Measurements from ENCODE around the gene ACADVL. TPM values are rescaled to one million over a fixed set of nuclear protein-coding genes. Genes with fewer than 3 reads are reported as not detected.
"Not testable (repeated sequence)": the region's sequence is repeated elsewhere in the genome, so short reads cannot be mapped to it uniquely, and the experiment has no call there.

ACADVL gene
- total RNA-seq, 4 donors from 2014 or later: 565 to 1,687 (median 703) TPM

DNA sequence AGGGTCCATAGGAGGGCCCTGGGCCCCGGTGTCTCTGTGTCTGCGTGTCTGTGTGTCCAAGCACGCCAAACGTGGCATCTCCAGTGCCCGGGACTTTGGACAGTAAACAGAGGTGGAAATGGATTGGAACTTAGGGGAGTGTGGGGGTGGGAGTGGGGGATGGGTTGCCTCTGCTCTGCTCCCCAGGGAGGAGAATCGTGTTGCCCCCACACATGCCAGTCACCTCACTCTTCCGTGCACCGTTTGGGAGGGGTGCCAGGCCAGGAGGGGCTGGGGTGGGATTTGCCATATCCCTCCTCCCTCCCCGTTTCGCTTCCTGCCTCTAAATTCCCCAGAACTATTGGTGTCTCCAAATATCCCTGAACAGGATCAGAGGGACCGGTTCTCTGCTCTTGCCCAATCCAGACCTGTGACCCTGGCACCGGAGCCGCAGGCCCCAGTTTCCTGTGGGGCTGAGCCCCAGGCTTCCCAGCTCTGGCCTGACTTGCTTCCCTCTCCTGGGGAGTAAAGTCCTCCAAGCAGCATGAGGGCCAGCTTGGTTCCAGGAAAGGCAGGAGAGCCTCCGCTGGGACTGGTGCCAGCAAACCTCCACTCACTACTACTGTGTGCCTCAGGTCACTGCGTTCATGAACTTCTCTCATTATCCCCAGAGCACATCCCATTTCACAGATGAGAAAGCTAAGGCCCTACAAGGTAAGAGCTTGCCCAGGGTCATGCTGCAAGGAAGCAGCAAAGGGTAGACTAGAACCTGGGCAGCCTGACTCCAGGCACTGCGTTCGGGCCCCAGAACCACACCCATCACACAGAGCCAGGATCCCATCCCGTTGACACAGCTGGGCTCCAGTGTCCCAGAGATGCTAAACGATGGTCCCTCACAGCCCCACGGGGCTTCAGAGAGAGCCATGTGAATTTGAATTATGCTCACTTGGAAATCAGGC, 40.2 kb upstream of the ACADVL start, which contains the start of gene ASGR1:
Gene ASGR1 (minus strand): TSS at position 54 of the 938 bp plus-strand sequence. CDS start 807 bp downstream, outside the sequence.
- Histone ChIP-seq H3K27ac (no peak within 1 kb of the TSS), H3K9me3 (no peaks in the 10 kb centered on the region), H3K27me3 (peaks cover 31% of the 10 kb centered on the region), H3K4me3 (no peak within 1 kb of the TSS), H3K4me1 (peaks cover 17% of the 10 kb centered on the region), H3K36me3 (no peaks in the 10 kb centered on the region)
- no peak for TF ChIP-seq POLR2A (IDR thresholded peaks at IDR 0.05)
- TF ChIP-seq, protein P1, sequence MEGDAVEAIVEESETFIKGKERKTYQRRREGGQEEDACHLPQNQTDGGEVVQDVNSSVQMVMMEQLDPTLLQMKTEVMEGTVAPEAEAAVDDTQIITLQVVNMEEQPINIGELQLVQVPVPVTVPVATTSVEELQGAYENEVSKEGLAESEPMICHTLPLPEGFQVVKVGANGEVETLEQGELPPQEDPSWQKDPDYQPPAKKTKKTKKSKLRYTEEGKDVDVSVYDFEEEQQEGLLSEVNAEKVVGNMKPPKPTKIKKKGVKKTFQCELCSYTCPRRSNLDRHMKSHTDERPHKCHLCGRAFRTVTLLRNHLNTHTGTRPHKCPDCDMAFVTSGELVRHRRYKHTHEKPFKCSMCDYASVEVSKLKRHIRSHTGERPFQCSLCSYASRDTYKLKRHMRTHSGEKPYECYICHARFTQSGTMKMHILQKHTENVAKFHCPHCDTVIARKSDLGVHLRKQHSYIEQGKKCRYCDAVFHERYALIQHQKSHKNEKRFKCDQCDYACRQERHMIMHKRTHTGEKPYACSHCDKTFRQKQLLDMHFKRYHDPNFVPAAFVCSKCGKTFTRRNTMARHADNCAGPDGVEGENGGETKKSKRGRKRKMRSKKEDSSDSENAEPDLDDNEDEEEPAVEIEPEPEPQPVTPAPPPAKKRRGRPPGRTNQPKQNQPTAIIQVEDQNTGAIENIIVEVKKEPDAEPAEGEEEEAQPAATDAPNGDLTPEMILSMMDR (IDR thresholded peaks at IDR 0.05): no peak
- no peak for TF ChIP-seq EP300 (IDR thresholded peaks at IDR 0.05)
- no peak for TF ChIP-seq POLR2AphosphoS5 (IDR thresholded peaks at IDR 0.05)
- DNase-seq (ENCODE audit: low spot score in 2 of 2): no peak
- whole genome bisulfite sequencing: 53% methylated on average over 20 of the region's 20 CpGs

DNA sequence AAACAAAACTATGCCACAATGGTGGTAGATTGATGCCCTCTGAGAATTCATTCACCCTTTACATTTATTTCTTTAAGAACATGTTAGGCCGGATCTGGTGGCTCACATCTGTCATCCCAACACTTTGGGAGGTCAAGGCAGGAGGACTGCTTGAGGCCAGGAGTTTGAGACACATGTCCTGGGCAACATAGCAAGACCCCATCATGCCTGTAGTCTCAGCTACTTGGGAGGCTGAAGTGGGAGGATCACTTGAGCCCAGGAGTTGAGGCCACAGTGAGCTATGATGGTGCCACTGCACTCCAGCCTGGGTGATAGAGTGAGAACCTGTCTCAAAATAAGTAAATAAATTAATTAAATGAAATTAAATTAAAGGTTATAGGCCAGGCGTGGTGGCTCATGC, 37.6 kb upstream of the ACADVL start:
- not testable (repeated sequence) for H3K9me3 ChIP-seq
- 100% methylated on average over 2 of the region's 2 CpGs for WGBS

GRCh38 chr17:7183433-7184090, 36.2 kb upstream of the ACADVL start:
- Histone ChIP-seq H3K36me3 (no peaks in the 10 kb centered on the region), H3K27me3 (peaks cover 5% of the 10 kb centered on the region), H3K9me3 (no peaks in the 10 kb centered on the region), H3K4me3 (no peak overlapping the region), H3K4me1 (no peaks in the 10 kb centered on the region), H3K27ac (no peak overlapping the region)
- TF ChIP-seq POLR2AphosphoS5 (IDR thresholded peaks at IDR 0.05) (no peak), POLR2A (IDR thresholded peaks at IDR 0.05) (no peak), EP300 (IDR thresholded peaks at IDR 0.05) (no peak)
- TF ChIP-seq, protein P1 (IDR thresholded peaks at IDR 0.05): no peak
- WGBS: 81% methylated on average over 7 of the region's 7 CpGs
- DNase-seq (ENCODE audit: low spot score in 2 of 2): no peak

More for the DNA sequence above, 37.6 kb upstream of the ACADVL start:
- DNase-seq (ENCODE audit: low spot score in 2 of 2); H3K4me3 ChIP-seq; H3K36me3 ChIP-seq; H3K27ac ChIP-seq: not testable (repeated sequence)
- Histone ChIP-seq H3K27me3 (peaks cover 18% of the 10 kb centered on the region), H3K4me1 (peaks cover 13% of the 10 kb centered on the region)

DNA sequence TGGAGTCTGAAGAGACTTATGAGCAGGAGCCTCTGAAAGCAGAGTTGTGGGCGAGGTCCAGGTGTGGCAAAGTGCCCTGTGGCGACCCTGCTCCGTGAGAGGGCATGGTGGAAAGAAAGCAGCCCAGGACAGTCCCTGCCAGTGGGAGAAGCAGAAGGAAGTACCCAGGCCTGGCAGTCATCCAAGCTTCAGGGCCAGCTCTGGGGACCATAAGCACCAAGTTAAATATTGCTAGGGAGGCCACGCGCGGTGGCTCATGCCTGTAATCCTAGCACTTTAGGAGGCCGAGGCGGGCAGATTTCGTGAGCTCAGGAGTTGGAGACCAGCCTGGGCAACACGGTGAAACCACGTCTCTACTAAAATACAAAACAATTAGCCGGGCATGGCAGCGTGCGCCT, 35.6 kb upstream of the ACADVL start:
- Histone ChIP-seq H3K36me3 (no peaks in the 10 kb centered on the region), H3K4me3 (no peak overlapping the region), H3K27me3 (peaks cover under 1% of the 10 kb centered on the region), H3K9me3 (no peaks in the 10 kb centered on the region), H3K4me1 (no peaks in the 10 kb centered on the region), H3K27ac (no peak overlapping the region)
- DNase-seq (ENCODE audit: low spot score in 2 of 2): no peak
- no peak for TF ChIP-seq POLR2AphosphoS5 (IDR thresholded peaks at IDR 0.05)
- no peak for TF ChIP-seq POLR2A (IDR thresholded peaks at IDR 0.05)
- TF ChIP-seq, protein P1 (IDR thresholded peaks at IDR 0.05): no peak
- no peak for TF ChIP-seq EP300 (IDR thresholded peaks at IDR 0.05)
- WGBS: 88% methylated on average over 14 of the region's 14 CpGs

DNA sequence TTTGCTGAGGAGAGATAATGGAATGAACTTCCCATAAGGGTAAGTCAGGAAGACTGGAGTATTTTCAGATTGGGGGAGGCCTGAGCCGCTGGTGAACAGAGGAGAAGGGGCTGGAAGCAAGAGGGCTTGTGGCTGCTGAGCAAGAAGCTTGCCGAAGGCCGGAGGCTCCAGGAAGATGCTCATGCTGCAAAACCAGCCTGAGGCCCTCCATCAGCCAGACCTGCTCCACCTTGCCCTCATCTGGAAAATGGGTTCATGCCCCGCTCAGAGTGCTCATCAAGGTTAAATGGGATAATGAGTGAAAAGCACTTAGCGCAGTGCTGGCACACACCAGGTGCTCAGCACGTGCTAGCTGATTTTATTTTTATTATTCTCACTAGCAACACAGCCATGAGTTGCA, 35.1 kb upstream of the ACADVL start:
- no peaks in the 10 kb centered on the region for H3K27me3 ChIP-seq
- TF ChIP-seq, protein P1 (IDR thresholded peaks at IDR 0.05): no peak
- TF ChIP-seq EP300 (IDR thresholded peaks at IDR 0.05) (no peak), POLR2A (IDR thresholded peaks at IDR 0.05) (no peak), POLR2AphosphoS5 (IDR thresholded peaks at IDR 0.05) (no peak)
- no peaks in the 10 kb centered on the region for H3K9me3 ChIP-seq
- WGBS: 81% methylated on average over 6 of the region's 6 CpGs
- no peaks in the 10 kb centered on the region for H3K36me3 ChIP-seq
- H3K4me1 ChIP-seq: no peaks in the 10 kb centered on the region
- H3K27ac ChIP-seq: no peak overlapping the region
- no peak for DNase-seq (ENCODE audit: low spot score in 2 of 2)
- no peak overlapping the region for H3K4me3 ChIP-seq
